Measurements from ENCODE around the gene PATJ.

The PATJ gene

GRCh38 chr1:62131093-62131725 is 388.9 kb downstream of the PATJ start:
- TF ChIP-seq CTCF (IDR thresholded peaks at IDR 0.05; ENCODE audit: extremely low read depth, insufficient read depth, missing control alignments) = peak; percentile 94
- peak; percentile 74 for DNase-seq (ENCODE audit: low spot score)
- in situ Hi-C loops (cut with MboI; ENCODE audit: low pct_unique_long_range_greater_than_20kb, low sequenced_read_pairs, unreplicated experiment) = no loop called here

GRCh38 chr1:62138029-62138428 is 395.7 kb downstream of the PATJ start:
- in situ Hi-C loops (cut with MboI; ENCODE audit: low pct_unique_long_range_greater_than_20kb, low sequenced_read_pairs, unreplicated experiment) = no loop called here
- TF ChIP-seq CTCF (IDR thresholded peaks at IDR 0.05; ENCODE audit: extremely low read depth, insufficient read depth, missing control alignments) = no peak
- no peak for DNase-seq (ENCODE audit: low spot score)

GRCh38 chr1:62139410-62139809 is 397.1 kb downstream of the PATJ start:
- in situ Hi-C loops (cut with MboI; ENCODE audit: low pct_unique_long_range_greater_than_20kb, low sequenced_read_pairs, unreplicated experiment) = no loop called here
- no peak for TF ChIP-seq CTCF (IDR thresholded peaks at IDR 0.05; ENCODE audit: extremely low read depth, insufficient read depth, missing control alignments)
- DNase-seq (ENCODE audit: low spot score) = no peak

GRCh38 chr1:62140666-62141065 is 398.4 kb downstream of the PATJ start:
- in situ Hi-C loops (cut with MboI; ENCODE audit: low pct_unique_long_range_greater_than_20kb, low sequenced_read_pairs, unreplicated experiment) = no loop called here
- TF ChIP-seq CTCF (IDR thresholded peaks at IDR 0.05; ENCODE audit: extremely low read depth, insufficient read depth, missing control alignments) = no peak
- DNase-seq (ENCODE audit: low spot score) = no peak

GRCh38 chr1:62142496-62142895 is 400.2 kb downstream of the PATJ start:
- no peak for DNase-seq (ENCODE audit: low spot score)
- in situ Hi-C loops (cut with MboI; ENCODE audit: low pct_unique_long_range_greater_than_20kb, low sequenced_read_pairs, unreplicated experiment) = no loop called here
- TF ChIP-seq CTCF (IDR thresholded peaks at IDR 0.05; ENCODE audit: extremely low read depth, insufficient read depth, missing control alignments) = no peak

- in situ Hi-C loops (cut with MboI; ENCODE audit: low pct_unique_long_range_greater_than_20kb, low sequenced_read_pairs, unreplicated experiment) = no loop called here
- peak; percentile 53 for DNase-seq (ENCODE audit: low spot score)
- TF ChIP-seq CTCF (IDR thresholded peaks at IDR 0.05; ENCODE audit: extremely low read depth, insufficient read depth, missing control alignments) = peak; percentile 80
Observed at GRCh38 chr1:62144238-62144831, 402.1 kb downstream of the PATJ start.
